HEK293 (cell line): ENCODE measurements around the gene CEACAM4.

Experiments
- EGR2 ChIP-seq: fragments of 450-650 bp; formaldehyde crosslinking; IDR thresholded peaks from 2 replicates; pipeline ENCODE4 v1.5.1; 2016; ENCODE audit warnings: low read depth, missing biosample characterization, missing genetic modification characterization
- GLI2 ChIP-seq: fragments of 450-650 bp; formaldehyde crosslinking; IDR thresholded peaks from 2 replicates; pipeline ENCODE4; 2017; ENCODE audit warnings: missing biosample characterization, missing genetic modification characterization, low read depth, borderline replicate concordance
- HOXA7 ChIP-seq: sonication (generic); formaldehyde crosslinking; IDR thresholded peaks from 2 replicates; pipeline ENCODE4 v1.8.1; 2022; ENCODE audit warnings: missing genetic modification reagents, borderline replicate concordance
- HOXC10 ChIP-seq: sonication (generic); formaldehyde crosslinking; IDR thresholded peaks from 2 replicates; pipeline ENCODE4 v1.8.1; 2023; ENCODE audit warnings: mild to moderate bottlenecking, missing genetic modification reagents
- MYNN ChIP-seq: fragments of 450-650 bp; formaldehyde crosslinking; IDR thresholded peaks from 2 replicates; pipeline ENCODE4 v1.5.1; 2016; ENCODE audit warnings: missing biosample characterization, missing genetic modification characterization, borderline replicate concordance
- OVOL3 ChIP-seq: fragments of 450-650 bp; formaldehyde crosslinking; IDR thresholded peaks from 2 replicates; pipeline ENCODE4 v1.5.1; 2016; ENCODE audit warnings: missing biosample characterization, missing genetic modification characterization
- PATZ1 ChIP-seq: fragments of 450-650 bp; formaldehyde crosslinking; IDR thresholded peaks from 2 replicates; pipeline ENCODE4 v1.5.1; 2016; ENCODE audit warnings: missing biosample characterization, missing genetic modification characterization
- PRDM1 ChIP-seq: fragments of 450-650 bp; formaldehyde crosslinking; IDR thresholded peaks from 2 replicates; pipeline ENCODE4; 2016; ENCODE audit warnings: missing biosample characterization, missing genetic modification characterization
- SALL2 ChIP-seq: fragments of 450-650 bp; formaldehyde crosslinking; IDR thresholded peaks from 2 replicates; pipeline ENCODE4 v1.5.0; 2017; ENCODE audit warnings: missing biosample characterization, mild to moderate bottlenecking, missing genetic modification characterization, borderline replicate concordance
- SCRT2 ChIP-seq: fragments of 450-650 bp; formaldehyde crosslinking; IDR thresholded peaks from 2 replicates; pipeline ENCODE4 v1.5.1; 2016; ENCODE audit warnings: missing biosample characterization, missing genetic modification characterization
- SP2 ChIP-seq: fragments of 450-650 bp; formaldehyde crosslinking; IDR thresholded peaks from 2 replicates; pipeline ENCODE4 v1.5.1; 2016; ENCODE audit warnings: missing biosample characterization, missing genetic modification characterization
- SP7 ChIP-seq: fragments of 450-650 bp; formaldehyde crosslinking; IDR thresholded peaks from 2 replicates; pipeline ENCODE4 v1.5.1; 2016; ENCODE audit warnings: missing biosample characterization, missing genetic modification characterization
- YY1 ChIP-seq: fragments of 450-650 bp; formaldehyde crosslinking; IDR thresholded peaks from 2 replicates; pipeline ENCODE4 v1.5.1; 2018; ENCODE audit warnings: missing biosample characterization, missing genetic modification characterization
- ZBTB11 ChIP-seq: fragments of 450-650 bp; formaldehyde crosslinking; conservative IDR thresholded peaks from 2 replicates; pipeline ENCODE4 v1.5.1; 2016; ENCODE audit warnings: low read depth, missing biosample characterization, missing genetic modification characterization
- ZFHX2 ChIP-seq: fragments of 450-650 bp; formaldehyde crosslinking; conservative IDR thresholded peaks from 2 replicates; pipeline ENCODE4 v1.5.1; 2016; ENCODE audit warnings: missing biosample characterization, missing genetic modification characterization
- ZFP41 ChIP-seq: fragments of 450-650 bp; formaldehyde crosslinking; IDR thresholded peaks from 2 replicates; pipeline ENCODE4 v1.5.1; 2016; ENCODE audit warnings: missing biosample characterization, missing genetic modification characterization, borderline replicate concordance
- ZNF175 ChIP-seq: fragments of 450-650 bp; formaldehyde crosslinking; IDR thresholded peaks from 2 replicates; pipeline ENCODE4 v1.5.1; 2016; ENCODE audit warnings: missing biosample characterization, missing genetic modification characterization
- ZNF292 ChIP-seq: fragments of 450-650 bp; formaldehyde crosslinking; IDR thresholded peaks from 2 replicates; pipeline ENCODE4 v1.5.1; 2016; ENCODE audit warnings: low read depth, missing biosample characterization, missing genetic modification characterization, borderline replicate concordance
- ZNF366 ChIP-seq: fragments of 450-650 bp; formaldehyde crosslinking; conservative IDR thresholded peaks from 2 replicates; pipeline ENCODE4 v1.5.1; 2016; ENCODE audit warnings: missing biosample characterization, missing genetic modification characterization
- ZNF391 ChIP-seq: fragments of 450-650 bp; formaldehyde crosslinking; IDR thresholded peaks from 2 replicates; pipeline ENCODE4 v1.5.1; 2016; ENCODE audit warnings: low read depth, missing biosample characterization, missing genetic modification characterization, borderline replicate concordance
- ZNF398 ChIP-seq: fragments of 450-650 bp; formaldehyde crosslinking; IDR thresholded peaks from 2 replicates; pipeline ENCODE4 v1.5.1; 2017; ENCODE audit warnings: missing biosample characterization, missing genetic modification characterization
- ZNF423 ChIP-seq: fragments of 450-650 bp; formaldehyde crosslinking; IDR thresholded peaks from 2 replicates; pipeline ENCODE4 v1.5.1; 2016; ENCODE audit warnings: missing biosample characterization, missing genetic modification characterization
- ZNF514 ChIP-seq: fragments of 450-650 bp; formaldehyde crosslinking; IDR thresholded peaks from 2 replicates; pipeline ENCODE4 v1.5.1; 2016; ENCODE audit warnings: missing biosample characterization, missing genetic modification characterization
- ZNF561 ChIP-seq: fragments of 450-650 bp; IDR thresholded peaks from 2 replicates; pipeline ENCODE4 v1.5.1; 2018; ENCODE audit warnings: missing biosample characterization, missing genetic modification characterization, borderline replicate concordance
- ZNF610 ChIP-seq: fragments of 450-650 bp; formaldehyde crosslinking; IDR thresholded peaks from 2 replicates; pipeline ENCODE4 v1.5.1; 2016; ENCODE audit warnings: missing biosample characterization, missing genetic modification characterization, borderline replicate concordance
- ZNF629 ChIP-seq: fragments of 450-650 bp; formaldehyde crosslinking; IDR thresholded peaks from 2 replicates; pipeline ENCODE4 v1.5.1; 2017; ENCODE audit warnings: missing biosample characterization, missing genetic modification characterization
- ZNF660 ChIP-seq: fragments of 450-650 bp; IDR thresholded peaks from 2 replicates; pipeline ENCODE4 v1.5.1; 2018; ENCODE audit warnings: missing biosample characterization, mild to moderate bottlenecking, missing genetic modification characterization
- ZNF843 ChIP-seq: fragments of 450-650 bp; formaldehyde crosslinking; IDR thresholded peaks from 2 replicates; pipeline ENCODE4 v1.5.1; 2016; ENCODE audit warnings: missing biosample characterization, missing genetic modification characterization
- ZSCAN16 ChIP-seq: fragments of 450-650 bp; formaldehyde crosslinking; IDR thresholded peaks from 2 replicates; pipeline ENCODE4 v1.5.1; 2016; ENCODE audit warnings: missing biosample characterization, missing genetic modification characterization
- TF ChIP-seq, protein P1 (sequence below): fragments of 450-650 bp; formaldehyde crosslinking; IDR thresholded peaks from 2 replicates; pipeline ENCODE4 v1.5.1; 2016; ENCODE audit warnings: missing biosample characterization, missing genetic modification characterization
- TF ChIP-seq, protein P2 (sequence below): fragments of 450-650 bp; formaldehyde crosslinking; IDR thresholded peaks from 2 replicates; pipeline ENCODE4 v1.5.1; 2016; ENCODE audit warnings: missing biosample characterization, missing genetic modification characterization

The CEACAM4 gene

DNA sequence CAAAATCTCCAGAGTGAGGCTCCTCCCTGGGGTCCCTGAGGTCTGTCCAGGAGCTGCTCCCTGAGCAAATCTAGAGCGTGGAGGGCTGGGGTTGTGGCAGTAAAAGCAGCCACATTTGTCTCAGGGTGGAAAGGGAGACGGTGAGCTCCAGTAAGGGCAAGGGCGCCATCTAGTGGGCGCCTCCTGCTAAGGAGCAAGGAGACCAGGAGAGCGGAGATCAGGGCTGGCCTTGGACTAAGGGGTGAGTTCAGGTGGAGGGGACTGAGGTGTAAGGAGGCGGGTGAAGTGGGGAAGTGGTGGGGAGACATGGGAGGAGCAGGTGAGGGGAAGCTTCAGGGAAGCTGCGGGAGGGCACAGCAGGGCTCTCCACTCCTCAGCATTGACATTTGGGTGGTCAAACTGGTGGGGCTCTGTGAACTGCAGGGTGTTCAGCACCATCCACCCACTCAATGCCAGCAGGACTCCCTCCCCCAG, 56.2 kb downstream of the CEACAM4 start (continued):
- TF ChIP-seq YY1 (tag by site-specific recombination) = no peak
- TF ChIP-seq ZNF561 = no peak
- peak; percentile 83 for TF ChIP-seq ZNF398 (tag by site-specific recombination)
- TF ChIP-seq ZBTB11 (tag by site-specific recombination) = peak; percentile 5; the same call in 1 of the 2 replicates
- TF ChIP-seq ZNF629 (tag by site-specific recombination) = no peak
- TF ChIP-seq ZNF610 (tag by site-specific recombination) = no peak
- TF ChIP-seq ZFP41 (tag by site-specific recombination) = no peak
- no peak for TF ChIP-seq HOXC10 (CRISPR knock-in tag)
- TF ChIP-seq ZNF514 (tag by site-specific recombination) = no peak
- no peak for TF ChIP-seq ZNF175 (tag by site-specific recombination)
- peak; percentile 20; the same call in 1 of the 2 replicates for TF ChIP-seq PATZ1 (tag by site-specific recombination)
- no peak for TF ChIP-seq SALL2 (tag by site-specific recombination)
- TF ChIP-seq ZNF423 = no peak
- 0 out of 2 replicates have a peak, but pooled peaks have one; percentile 19 for TF ChIP-seq PRDM1 (tag by site-specific recombination)
- TF ChIP-seq SP2 = no peak
- peak; percentile 69 for TF ChIP-seq EGR2 (tag by site-specific recombination)
- TF ChIP-seq MYNN (tag by site-specific recombination) = no peak
- 0 out of 2 replicates have a peak, but pooled peaks have one; percentile 52 for TF ChIP-seq SP7
- no peak for TF ChIP-seq ZNF366
- TF ChIP-seq OVOL3 (tag by site-specific recombination) = no peak
- no peak for TF ChIP-seq ZNF292 (tag by site-specific recombination)
- TF ChIP-seq HOXA7 = no peak
- TF ChIP-seq, protein P1, sequence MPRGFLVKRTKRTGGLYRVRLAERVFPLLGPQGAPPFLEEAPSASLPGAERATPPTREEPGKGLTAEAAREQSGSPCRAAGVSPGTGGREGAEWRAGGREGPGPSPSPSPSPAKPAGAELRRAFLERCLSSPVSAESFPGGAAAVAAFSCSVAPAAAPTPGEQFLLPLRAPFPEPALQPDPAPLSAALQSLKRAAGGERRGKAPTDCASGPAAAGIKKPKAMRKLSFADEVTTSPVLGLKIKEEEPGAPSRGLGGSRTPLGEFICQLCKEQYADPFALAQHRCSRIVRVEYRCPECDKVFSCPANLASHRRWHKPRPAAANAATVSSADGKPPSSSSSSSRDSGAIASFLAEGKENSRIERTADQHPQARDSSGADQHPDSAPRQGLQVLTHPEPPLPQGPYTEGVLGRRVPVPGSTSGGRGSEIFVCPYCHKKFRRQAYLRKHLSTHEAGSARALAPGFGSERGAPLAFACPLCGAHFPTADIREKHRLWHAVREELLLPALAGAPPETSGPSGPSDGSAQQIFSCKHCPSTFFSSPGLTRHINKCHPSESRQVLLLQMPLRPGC = no peak
- TF ChIP-seq ZSCAN16 (tag by site-specific recombination) = no peak
- TF ChIP-seq ZNF843 (tag by site-specific recombination) = 0 out of 2 replicates have a peak, but pooled peaks have one; percentile 19
- TF ChIP-seq GLI2 (tag by site-specific recombination) = no peak
- peak; percentile 93 for TF ChIP-seq ZFHX2 (tag by site-specific recombination)
- TF ChIP-seq ZNF660 (tag by site-specific recombination) = peak; percentile 50; the same call in 1 of the 2 replicates
- TF ChIP-seq, protein P2, sequence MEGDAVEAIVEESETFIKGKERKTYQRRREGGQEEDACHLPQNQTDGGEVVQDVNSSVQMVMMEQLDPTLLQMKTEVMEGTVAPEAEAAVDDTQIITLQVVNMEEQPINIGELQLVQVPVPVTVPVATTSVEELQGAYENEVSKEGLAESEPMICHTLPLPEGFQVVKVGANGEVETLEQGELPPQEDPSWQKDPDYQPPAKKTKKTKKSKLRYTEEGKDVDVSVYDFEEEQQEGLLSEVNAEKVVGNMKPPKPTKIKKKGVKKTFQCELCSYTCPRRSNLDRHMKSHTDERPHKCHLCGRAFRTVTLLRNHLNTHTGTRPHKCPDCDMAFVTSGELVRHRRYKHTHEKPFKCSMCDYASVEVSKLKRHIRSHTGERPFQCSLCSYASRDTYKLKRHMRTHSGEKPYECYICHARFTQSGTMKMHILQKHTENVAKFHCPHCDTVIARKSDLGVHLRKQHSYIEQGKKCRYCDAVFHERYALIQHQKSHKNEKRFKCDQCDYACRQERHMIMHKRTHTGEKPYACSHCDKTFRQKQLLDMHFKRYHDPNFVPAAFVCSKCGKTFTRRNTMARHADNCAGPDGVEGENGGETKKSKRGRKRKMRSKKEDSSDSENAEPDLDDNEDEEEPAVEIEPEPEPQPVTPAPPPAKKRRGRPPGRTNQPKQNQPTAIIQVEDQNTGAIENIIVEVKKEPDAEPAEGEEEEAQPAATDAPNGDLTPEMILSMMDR (tag by site-specific recombination) = peak; percentile 99
- no peak for TF ChIP-seq SCRT2 (tag by site-specific recombination)
- peak; percentile 64; the same call in 1 of the 2 replicates for TF ChIP-seq ZNF391
